Vagina (tissue), 2 donors: ENCODE results near the gene FUT8. TPM values are rescaled to one million over a fixed set of nuclear protein-coding genes. Genes with fewer than 3 reads are reported as not detected.

Experiments used
- DNase-seq, 2 donors: peaks; one replicate each; pipeline ENCODE4 v3.0.0-alpha.2; 2017; ENCODE audit errors: extremely low spot score in 2 of 2
- H3K27ac ChIP-seq: fragments of 200-600 bp; sonication (generic); one replicate; pipeline ENCODE4 v1.5.1; 2019
- H3K27me3 ChIP-seq: fragments of 200-600 bp; sonication (generic); one replicate; pipeline ENCODE4 v1.5.1; 2019
- H3K36me3 ChIP-seq, 2 donors: fragments of 200-600 bp; sonication (generic); one replicate each; pipeline ENCODE4 v1.5.1; 2017 to 2019
- H3K4me1 ChIP-seq: fragments of 200-600 bp; sonication (generic); one replicate; pipeline ENCODE4 v1.5.1; 2019
- H3K4me3 ChIP-seq, 2 donors: fragments of 200-600 bp; sonication (generic); 1 replicate in 1 of 2; 2 replicates in 1 of 2; pipeline ENCODE4 v1.5.1; 2016 to 2019
- H3K9me3 ChIP-seq: fragments of 200-600 bp; sonication (generic); one replicate; pipeline ENCODE4 v1.5.1; 2019
- POLR2A ChIP-seq, 2 donors: fragments of 450-650 bp; IDR thresholded peaks; one replicate each; pipeline ENCODE4 v1.6.1; 2017; ENCODE audit warnings: antibody characterized with exemption in 2 of 2, mild to moderate bottlenecking in 2 of 2, moderate library complexity in 2 of 2
- POLR2AphosphoS5 ChIP-seq, 2 donors: sonication (generic); formaldehyde crosslinking; IDR thresholded peaks; one replicate each; pipeline ENCODE4 v1.9.0; 2017; ENCODE audit warnings: antibody characterized with exemption in 2 of 2, mild to moderate bottlenecking in 2 of 2, low read depth in 1 of 2; ENCODE audit not compliant: insufficient read depth in 1 of 2
- intact Hi-C: fragments of 100-400 bp; cut with DNase I; formaldehyde crosslinking; loops from one replicate; pipeline ENCODE4 v1.15.1; 2023
- total RNA-seq: library from RNA; depleted of rRNA; stranded (reverse); fragments of >200 nt; gene quantifications from one replicate; pipeline ENCODE4 v1.2.3, GENCODE V29; 2016
- TF ChIP-seq, protein P1 (sequence below), 3 experiments: fragments of 450-650 bp in 2 of 3; fragments of 200-600 bp in 1 of 3; sonication (generic) in 1 of 3; IDR thresholded peaks; one replicate each; pipeline ENCODE4 v1.5.1; 2017 to 2019; ENCODE audit warnings: antibody characterized with exemption in 3 of 3, mild to moderate bottlenecking in 2 of 3, moderate library complexity in 2 of 3

Gene FUT8
- total RNA-seq, 1 donor from 2014 or later, result 35.1 TPM

DNA sequence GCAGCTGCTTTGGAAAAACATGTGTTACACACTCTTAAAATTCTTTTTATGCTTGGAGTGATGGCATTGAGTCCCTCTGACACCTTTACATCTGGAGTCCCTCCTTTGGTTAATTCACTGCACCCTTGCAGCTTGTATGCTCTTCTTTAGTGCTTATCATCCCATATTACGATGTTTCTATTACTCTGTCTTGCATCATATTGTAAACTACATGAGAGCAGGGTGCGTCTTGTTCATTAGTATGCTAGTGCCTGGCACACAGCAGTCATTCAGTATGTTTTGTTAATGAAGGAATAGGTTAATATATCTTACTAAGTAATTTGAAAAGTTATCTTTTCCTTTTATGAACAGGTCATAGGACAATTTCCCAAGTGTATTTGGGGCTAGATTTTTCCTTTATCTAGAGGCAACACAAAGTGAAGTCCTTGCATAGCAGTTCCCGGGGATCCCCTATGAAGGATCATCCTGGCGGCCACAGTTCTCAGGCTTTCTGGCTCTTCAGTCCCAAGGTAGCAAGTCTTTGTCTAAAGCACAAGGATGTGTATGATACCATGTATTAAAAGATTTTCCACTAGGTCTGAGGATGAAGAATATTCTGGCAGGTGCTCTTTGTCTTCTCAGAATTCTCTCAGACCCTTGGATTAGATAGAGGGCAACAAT lies 363.8 kb downstream of the FUT8 start:
- no peak overlapping the region for H3K27ac ChIP-seq
- TF ChIP-seq POLR2A (IDR thresholded peaks at IDR 0.05) (no peak), POLR2AphosphoS5 (IDR thresholded peaks at IDR 0.05; ENCODE audit: insufficient read depth in 1 of 2, low read depth in 1 of 2) (no peak)
- TF ChIP-seq, protein P1, sequence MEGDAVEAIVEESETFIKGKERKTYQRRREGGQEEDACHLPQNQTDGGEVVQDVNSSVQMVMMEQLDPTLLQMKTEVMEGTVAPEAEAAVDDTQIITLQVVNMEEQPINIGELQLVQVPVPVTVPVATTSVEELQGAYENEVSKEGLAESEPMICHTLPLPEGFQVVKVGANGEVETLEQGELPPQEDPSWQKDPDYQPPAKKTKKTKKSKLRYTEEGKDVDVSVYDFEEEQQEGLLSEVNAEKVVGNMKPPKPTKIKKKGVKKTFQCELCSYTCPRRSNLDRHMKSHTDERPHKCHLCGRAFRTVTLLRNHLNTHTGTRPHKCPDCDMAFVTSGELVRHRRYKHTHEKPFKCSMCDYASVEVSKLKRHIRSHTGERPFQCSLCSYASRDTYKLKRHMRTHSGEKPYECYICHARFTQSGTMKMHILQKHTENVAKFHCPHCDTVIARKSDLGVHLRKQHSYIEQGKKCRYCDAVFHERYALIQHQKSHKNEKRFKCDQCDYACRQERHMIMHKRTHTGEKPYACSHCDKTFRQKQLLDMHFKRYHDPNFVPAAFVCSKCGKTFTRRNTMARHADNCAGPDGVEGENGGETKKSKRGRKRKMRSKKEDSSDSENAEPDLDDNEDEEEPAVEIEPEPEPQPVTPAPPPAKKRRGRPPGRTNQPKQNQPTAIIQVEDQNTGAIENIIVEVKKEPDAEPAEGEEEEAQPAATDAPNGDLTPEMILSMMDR (IDR thresholded peaks at IDR 0.05), result no peak
- H3K27me3 ChIP-seq, result no peaks in the 10 kb centered on the region
- intact Hi-C loops, result no loop called here
- H3K4me3 ChIP-seq, result no peak overlapping the region
- H3K36me3 ChIP-seq, result no peaks in the 10 kb centered on the region
- H3K9me3 ChIP-seq, result no peaks in the 10 kb centered on the region
- H3K4me1 ChIP-seq, result no peaks in the 10 kb centered on the region
- DNase-seq, result no peak

DNA sequence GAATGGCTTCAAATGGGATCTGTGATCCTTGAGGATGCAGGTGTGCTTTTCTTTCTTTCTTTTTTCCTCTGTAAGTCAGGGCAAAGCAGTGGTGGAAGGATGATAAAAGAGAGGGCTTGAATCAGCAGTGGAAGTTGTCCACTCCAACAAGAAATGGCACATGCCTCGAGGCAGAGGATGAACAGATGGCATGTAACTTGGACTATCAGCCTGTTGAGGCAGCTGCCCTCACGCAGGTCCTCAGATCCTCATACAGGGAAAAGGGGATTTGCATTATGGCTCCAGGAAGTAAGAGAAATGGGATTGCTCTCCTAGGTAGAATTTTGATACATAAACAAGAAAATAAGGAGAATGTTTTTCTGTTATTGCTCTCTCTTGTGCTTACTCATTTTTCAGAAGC lies 368.0 kb downstream of the FUT8 start:
- Histone ChIP-seq H3K4me3 (no peak overlapping the region), H3K4me1 (no peaks in the 10 kb centered on the region), H3K27me3 (no peaks in the 10 kb centered on the region), H3K27ac (no peak overlapping the region), H3K36me3 (no peaks in the 10 kb centered on the region), H3K9me3 (no peaks in the 10 kb centered on the region)
- TF ChIP-seq POLR2AphosphoS5 (IDR thresholded peaks at IDR 0.05; ENCODE audit: insufficient read depth in 1 of 2, low read depth in 1 of 2) (no peak), POLR2A (IDR thresholded peaks at IDR 0.05) (no peak)
- TF ChIP-seq, protein P1 (IDR thresholded peaks at IDR 0.05), result no peak
- intact Hi-C loops, result no loop called here
- no peak for DNase-seq

DNA sequence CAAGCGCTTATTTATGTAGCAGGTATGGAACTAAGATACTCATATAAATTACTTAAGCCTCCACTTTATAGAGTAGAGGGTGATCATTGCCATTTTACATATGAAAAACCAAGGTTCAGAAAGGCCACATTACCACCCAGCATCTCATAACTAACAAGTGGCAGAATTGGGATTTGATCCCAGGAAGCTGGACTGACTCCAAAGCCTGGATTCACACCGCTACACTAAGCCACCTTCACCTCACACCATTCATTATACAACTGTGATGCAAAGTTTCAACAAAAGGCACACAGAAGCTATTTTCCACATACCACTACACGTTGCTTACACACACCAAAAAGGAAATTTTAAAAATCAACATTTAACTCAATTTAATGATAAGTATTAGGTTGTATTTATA lies 370.6 kb downstream of the FUT8 start:
- Histone ChIP-seq H3K27ac (no peak overlapping the region), H3K9me3 (no peaks in the 10 kb centered on the region), H3K4me1 (no peaks in the 10 kb centered on the region), H3K27me3 (no peaks in the 10 kb centered on the region), H3K4me3 (no peak overlapping the region), H3K36me3 (no peaks in the 10 kb centered on the region)
- intact Hi-C loops, result no loop called here
- no peak for DNase-seq
- TF ChIP-seq POLR2AphosphoS5 (IDR thresholded peaks at IDR 0.05; ENCODE audit: insufficient read depth in 1 of 2, low read depth in 1 of 2), result no peak
- no peak for TF ChIP-seq POLR2A (IDR thresholded peaks at IDR 0.05)
- TF ChIP-seq, protein P1 (IDR thresholded peaks at IDR 0.05), result no peak

DNA sequence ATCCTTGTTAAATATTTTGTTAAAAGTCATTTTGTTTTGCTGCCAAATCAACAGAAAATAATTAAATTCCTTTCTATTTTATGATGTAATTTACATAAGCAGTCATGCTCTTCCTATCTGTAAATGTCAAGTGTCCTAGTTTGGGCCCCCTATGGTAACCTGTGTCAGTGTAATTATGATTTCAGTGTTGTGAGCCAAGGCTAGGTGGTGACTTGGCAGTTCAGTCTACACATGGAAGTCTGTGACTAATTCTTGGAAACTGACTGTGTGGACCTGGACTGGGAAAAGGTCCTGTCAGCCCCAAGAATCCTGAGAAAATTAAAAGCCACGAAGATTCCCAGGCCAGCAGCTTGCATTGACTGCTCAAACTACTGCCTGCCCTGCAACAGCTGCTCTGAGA lies 371.0 kb downstream of the FUT8 start:
- Histone ChIP-seq H3K9me3 (no peaks in the 10 kb centered on the region), H3K27ac (no peak overlapping the region), H3K36me3 (no peaks in the 10 kb centered on the region), H3K4me1 (no peaks in the 10 kb centered on the region), H3K27me3 (no peaks in the 10 kb centered on the region), H3K4me3 (no peak overlapping the region)
- intact Hi-C loops, result no loop called here
- TF ChIP-seq, protein P1 (IDR thresholded peaks at IDR 0.05), result no peak
- TF ChIP-seq POLR2A (IDR thresholded peaks at IDR 0.05) (no peak), POLR2AphosphoS5 (IDR thresholded peaks at IDR 0.05; ENCODE audit: insufficient read depth in 1 of 2, low read depth in 1 of 2) (no peak)
- DNase-seq, result no peak

DNA sequence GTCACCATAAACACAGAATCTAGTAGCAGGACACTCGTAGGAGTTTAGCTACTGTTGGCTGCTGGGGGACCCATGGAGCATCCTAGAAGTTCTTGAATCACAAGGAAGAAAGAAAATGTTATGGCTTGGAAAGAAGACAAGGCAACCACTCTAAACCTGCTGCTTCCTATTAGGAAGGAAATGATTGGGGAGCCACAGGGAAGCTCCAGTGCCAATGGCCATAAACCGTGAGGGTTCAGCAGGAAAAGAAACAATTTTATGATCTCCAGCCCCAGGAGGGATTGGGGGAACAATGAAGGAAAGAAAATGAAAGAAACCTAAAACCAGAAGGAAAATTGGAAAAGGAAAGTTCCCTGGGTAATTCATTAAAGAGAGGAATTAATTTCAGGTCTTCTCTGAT lies 372.0 kb downstream of the FUT8 start:
- DNase-seq, result no peak
- Histone ChIP-seq H3K27ac (no peak overlapping the region), H3K4me1 (no peaks in the 10 kb centered on the region), H3K36me3 (no peaks in the 10 kb centered on the region), H3K27me3 (no peaks in the 10 kb centered on the region), H3K9me3 (no peaks in the 10 kb centered on the region), H3K4me3 (no peak overlapping the region)
- TF ChIP-seq, protein P1 (IDR thresholded peaks at IDR 0.05), result no peak
- TF ChIP-seq POLR2AphosphoS5 (IDR thresholded peaks at IDR 0.05; ENCODE audit: insufficient read depth in 1 of 2, low read depth in 1 of 2) (no peak), POLR2A (IDR thresholded peaks at IDR 0.05) (no peak)
- intact Hi-C loops, result no loop called here
